Hepatocyte (in vitro differentiated cells): ENCODE measurements around the gene ACY1. TPM values are rescaled to one million over a fixed set of nuclear protein-coding genes. Genes with fewer than 3 reads are reported as not detected.

Experiments used
- DNase-seq: peaks from one replicate; pipeline ENCODE4 v3.0.0-alpha.2; 2016; ENCODE audit warnings: low spot score
- H2AFZ ChIP-seq: fragments of 200-600 bp; sonication (generic); 2 replicates; pipeline ENCODE4 v1.6.0; 2016; ENCODE audit warnings: antibody characterized with exemption, mild to moderate bottlenecking
- H3K27ac ChIP-seq: fragments of 200-600 bp; sonication (generic); 2 replicates; pipeline ENCODE4 v1.5.1; 2016; ENCODE audit warnings: mild to moderate bottlenecking
- H3K27me3 ChIP-seq: fragments of 200-600 bp; sonication (generic); 2 replicates; pipeline ENCODE4 v1.6.1; 2016
- H3K36me3 ChIP-seq: fragments of 200-600 bp; sonication (generic); replicated peaks from 2 replicates; pipeline ENCODE4 v1.5.1; 2016; ENCODE audit warnings: low read depth; ENCODE audit not compliant: insufficient read depth
- H3K4me1 ChIP-seq: fragments of 200-600 bp; sonication (generic); 2 replicates; pipeline ENCODE4 v1.5.1; 2016; ENCODE audit warnings: mild to moderate bottlenecking, moderate library complexity; ENCODE audit not compliant: insufficient read depth
- H3K4me2 ChIP-seq: fragments of 200-600 bp; sonication (generic); 2 replicates; pipeline ENCODE4 v1.6.0; 2016
- H3K4me3 ChIP-seq: fragments of 200-600 bp; sonication (generic); 2 replicates; pipeline ENCODE4 v1.5.1; 2016; ENCODE audit warnings: mild to moderate bottlenecking
- H3K79me2 ChIP-seq: fragments of 200-600 bp; sonication (generic); 2 replicates; pipeline ENCODE4 v1.6.0; 2017; ENCODE audit warnings: mild to moderate bottlenecking
- H3K9me2 ChIP-seq: fragments of 200-600 bp; sonication (generic); replicated peaks from 2 replicates; pipeline ENCODE4 v1.6.0; 2017; ENCODE audit warnings: mild to moderate bottlenecking; ENCODE audit not compliant: insufficient read depth
- H3K9me3 ChIP-seq: fragments of 200-600 bp; sonication (generic); 2 replicates; pipeline ENCODE4 v1.5.1; 2016; ENCODE audit warnings: low read depth, mild to moderate bottlenecking
- H4K20me1 ChIP-seq: fragments of 200-600 bp; sonication (generic); 2 replicates; pipeline ENCODE4 v1.6.0; 2016; ENCODE audit warnings: mild to moderate bottlenecking; ENCODE audit not compliant: insufficient read depth, poor library complexity, severe bottlenecking
- CTCF ChIP-seq: fragments of 200-600 bp; sonication (generic); IDR thresholded peaks from 2 replicates; pipeline ENCODE4 v1.5.1; 2016; ENCODE audit warnings: antibody characterized with exemption, mild to moderate bottlenecking; ENCODE audit not compliant: poor library complexity
- EZH2 ChIP-seq: fragments of 200-600 bp; sonication (generic); IDR thresholded peaks from 2 replicates; pipeline ENCODE4 v1.6.1; 2016; ENCODE audit warnings: antibody characterized with exemption, mild to moderate bottlenecking, borderline replicate concordance
- EZH2phosphoT487 ChIP-seq: fragments of 200-600 bp; sonication (generic); IDR thresholded peaks from one replicate; pipeline ENCODE4 v1.6.1; 2018; ENCODE audit warnings: antibody characterized with exemption, mild to moderate bottlenecking, low read depth, moderate library complexity; ENCODE audit not compliant: unreplicated experiment, severe bottlenecking
- WGBS: methylation state at CpG from one replicate; pipeline ENCODE4 v1.1.6; 2016; ENCODE audit warnings: low lambda C conversion rate; ENCODE audit errors: missing lambda C conversion rate; 5-methylcytosine and 5-hydroxymethylcytosine counted together
- polyA plus RNA-seq: library from polyadenylated mRNA; unstranded; fragments of >200 nt; fragmentation: Nextera tagmentation; extraction: Ambion mirVana; gene quantifications from 2 replicates; pipeline ENCODE4 v1.2.1, GENCODE V29; 2016
- total RNA-seq: library from RNA; depleted of rRNA; stranded (reverse); fragments of >200 nt; gene quantifications from 2 replicates; pipeline ENCODE4 v1.2.3, GENCODE V29; 2014

ACY1 gene
- total and polyA plus RNA-seq, 2 experiments from 2014 or later, result 164 to 183 TPM

- 4% methylated on average over 63 of the region's 67 CpGs for WGBS
- peak within 1 kb of the TSS; percentile 82 for H3K27ac ChIP-seq
- H3K4me3 ChIP-seq, result peak within 1 kb of the TSS; percentile 21
- peak within 1 kb of the TSS; percentile 92 for H3K4me2 ChIP-seq
- H3K4me1 ChIP-seq, result peaks cover 10% of the 10 kb centered on the region
- peak; percentile 100 for DNase-seq
- no peaks in the 10 kb centered on the region for H3K9me3 ChIP-seq
- H3K9me2 ChIP-seq, result no peaks in the 10 kb centered on the region
- H3K27me3 ChIP-seq, result no peaks in the 10 kb centered on the region
- no peaks in the 10 kb centered on the region for H3K36me3 ChIP-seq
- H4K20me1 ChIP-seq, result no peaks in the 10 kb centered on the region
- peaks cover 24% of the 10 kb centered on the region for H3K79me2 ChIP-seq
- peak within 1 kb of the TSS; percentile 33 for H2AFZ ChIP-seq
- peak; percentile 100 for TF ChIP-seq CTCF
- no peak for TF ChIP-seq EZH2
- no peak for TF ChIP-seq EZH2phosphoT487
Measured at GRCh38 chr3:51941798-51942602, 41.3 kb upstream of the ACY1 start, which contains the start of the genes PARP3 and RRP9. Gene PARP3 (plus strand): TSS chr3:51942363. CDS start chr3:51943356, 993 bp downstream. Gene RRP9 (minus strand): TSS chr3:51941904. CDS start chr3:51941867, 37 bp downstream.

GRCh38 chr3:51942603-51943450, 40.5 kb upstream of the ACY1 start:
- Histone ChIP-seq H4K20me1 (no peaks in the 10 kb centered on the region), H3K9me3 (no peaks in the 10 kb centered on the region), H3K27me3 (no peaks in the 10 kb centered on the region), H3K4me2 (peak overlapping the region; percentile 72), H3K36me3 (no peaks in the 10 kb centered on the region), H2AFZ (peak overlapping the region; percentile 33), H3K27ac (peak overlapping the region; percentile 82), H3K9me2 (no peaks in the 10 kb centered on the region), H3K4me3 (no peak overlapping the region), H3K79me2 (peaks cover 24% of the 10 kb centered on the region), H3K4me1 (peaks cover 10% of the 10 kb centered on the region)
- 72% methylated on average over 16 of the region's 17 CpGs for WGBS
- TF ChIP-seq EZH2, result no peak
- no peak for TF ChIP-seq EZH2phosphoT487
- TF ChIP-seq CTCF, result no peak
- DNase-seq, result peak; percentile 63

- TF ChIP-seq CTCF (no peak), EZH2 (no peak), EZH2phosphoT487 (no peak)
- Histone ChIP-seq H3K27ac (peak overlapping the region; percentile 82), H3K79me2 (peaks cover 24% of the 10 kb centered on the region), H4K20me1 (no peaks in the 10 kb centered on the region), H3K36me3 (no peaks in the 10 kb centered on the region), H3K4me2 (no peak overlapping the region), H3K4me1 (peaks cover 10% of the 10 kb centered on the region), H3K9me2 (no peaks in the 10 kb centered on the region), H2AFZ (no peak overlapping the region), H3K4me3 (no peak overlapping the region), H3K27me3 (no peaks in the 10 kb centered on the region), H3K9me3 (no peaks in the 10 kb centered on the region)
- no peak for DNase-seq
- WGBS, result 98% methylated on average over 15 of the region's 21 CpGs
Measured at GRCh38 chr3:51943451-51944391, 39.6 kb upstream of the ACY1 start.
